HepG2 (cell line): Measurements from ENCODE around the gene PSMB9. TPM values are rescaled to one million over a fixed set of nuclear protein-coding genes. Genes with fewer than 3 reads are reported as not detected.

Experiments used
- AGO2 ChIP-seq: fragments of 200-400 bp; formaldehyde crosslinking; optimal IDR thresholded peaks from 2 replicates; pipeline ENCODE3; 2017; ENCODE audit warnings: mild to moderate bottlenecking, low read depth, low read length, moderate library complexity
- HNRNPLL ChIP-seq: fragments of 200-400 bp; formaldehyde crosslinking; IDR thresholded peaks from 2 replicates; pipeline ENCODE4 v1.6.1; 2017; ENCODE audit warnings: mild to moderate bottlenecking, low read depth, low read length; ENCODE audit not compliant: poor library complexity, severe bottlenecking
- HOMEZ ChIP-seq: IDR thresholded peaks from 2 replicates; pipeline ENCODE4 v1.6.1; 2016; ENCODE audit warnings: low read depth
- NR2C2 ChIP-seq: sonication (generic); formaldehyde crosslinking; IDR thresholded peaks from 2 replicates; pipeline ENCODE4 v1.4.0; 2020; ENCODE audit warnings: missing genetic modification reagents, mild to moderate bottlenecking, moderate library complexity, borderline replicate concordance
- SALL1 ChIP-seq: sonication (generic); formaldehyde crosslinking; IDR thresholded peaks from 2 replicates; pipeline ENCODE4 v1.8.0; 2022; ENCODE audit warnings: mild to moderate bottlenecking, missing genetic modification reagents
- SCMH1 ChIP-seq: sonication (generic); formaldehyde crosslinking; IDR thresholded peaks from 2 replicates; pipeline ENCODE4 v1.9.0; 2021; ENCODE audit warnings: missing genetic modification reagents, mild to moderate bottlenecking, borderline replicate concordance
- ZNF124 ChIP-seq: sonication (generic); formaldehyde crosslinking; IDR thresholded peaks from 2 replicates; pipeline ENCODE4 v1.4.0; 2020; ENCODE audit warnings: missing genetic modification reagents
- ZNF318 ChIP-seq: sonication (generic); formaldehyde crosslinking; IDR thresholded peaks from 2 replicates; pipeline ENCODE4 v1.4.0; 2020; ENCODE audit warnings: mild to moderate bottlenecking, missing genetic modification reagents
- ZNF562 ChIP-seq: sonication (generic); formaldehyde crosslinking; IDR thresholded peaks from 2 replicates; pipeline ENCODE4 v1.8.0; 2022; ENCODE audit warnings: missing genetic modification reagents, borderline replicate concordance
- ZNF646 ChIP-seq: sonication (generic); formaldehyde crosslinking; IDR thresholded peaks from 2 replicates; pipeline ENCODE4 v1.9.0; 2021; ENCODE audit warnings: mild to moderate bottlenecking, missing genetic modification reagents
- ZNF7 ChIP-seq: IDR thresholded peaks from 2 replicates; pipeline ENCODE4 v1.6.1; 2016; ENCODE audit warnings: missing biosample characterization, missing genetic modification reagents
- ZSCAN21 ChIP-seq: sonication (generic); formaldehyde crosslinking; IDR thresholded peaks from 2 replicates; pipeline ENCODE4 v1.8.0; 2022; ENCODE audit warnings: mild to moderate bottlenecking, missing genetic modification reagents, moderate library complexity, borderline replicate concordance
- polyA plus RNA-seq, 8 experiments: library from polyadenylated mRNA; depleted of rRNA in 3 of 8; stranded (reverse) in 7 of 8; unstranded in 1 of 8; fragments of >200 nt; fragmentation: Illumina TruSeq in 4 of 8; extraction: Trizol in 4 of 8; gene quantifications; 2 replicates each; pipeline versions ENCODE4 v1.2.1 to v1.2.3, GENCODE V29; 2011 to 2016; ENCODE audit warnings: low read depth in 4 of 8, missing spikeins in 1 of 8, mixed read lengths in 1 of 8; ENCODE audit not compliant: insufficient read depth in 1 of 8
- total RNA-seq, 5 experiments: library from RNA; depleted of rRNA; stranded (reverse); fragments of >200 nt; fragmentation: Illumina TruSeq; extraction: Trizol; gene quantifications; 2 replicates each; pipeline ENCODE4 v1.2.3, GENCODE V29; 2016; ENCODE audit warnings: low read depth in 1 of 5

PSMB9 gene
- total and polyA plus RNA-seq, 2 of the 13 experiments (the other 11 are each of a cell fraction or from before 2014, with no cell fraction given): 15.6 to 16.0 TPM

GRCh38 chr6:32843331-32843978 lies 10.5 kb upstream of the PSMB9 start (continued):
- 0 out of 2 replicates have a peak, but pooled peaks have one; percentile 45 for TF ChIP-seq ZSCAN21 (CRISPR knock-in tag)
- TF ChIP-seq NR2C2: no peak
- 0 out of 2 replicates have a peak, but pooled peaks have one; percentile 18 for TF ChIP-seq ZNF124
- peak; percentile 38 for TF ChIP-seq SALL1 (CRISPR knock-in tag)
- TF ChIP-seq ZNF562: no peak
- TF ChIP-seq ZNF318 (CRISPR knock-in tag): no peak
- no peak for TF ChIP-seq ZNF646 (CRISPR knock-in tag)
- TF ChIP-seq AGO2: no peak
- TF ChIP-seq SCMH1 (CRISPR knock-in tag): no peak
- TF ChIP-seq ZNF7 (CRISPR knock-in tag): no peak
- TF ChIP-seq HNRNPLL: no peak
- no peak for TF ChIP-seq HOMEZ (CRISPR knock-in tag)
